GM12878 (cell line): ENCODE data around the gene DHDH. TPM values are rescaled to one million over a fixed set of nuclear protein-coding genes. Genes with fewer than 3 reads are reported as not detected.

Experiments used
- polyA plus RNA-seq, 11 experiments: library from polyadenylated mRNA; depleted of rRNA in 4 of 11; unstranded in 6 of 11; stranded (reverse) in 5 of 11; fragments of >200 nt; fragmentation: Nextera tagmentation in 4 of 11; fragmentation: Illumina TruSeq in 1 of 11; extraction: Ambion mirVana in 4 of 11; extraction: Trizol in 1 of 11; gene quantifications; 1 replicate in 1 of 11; 2 replicates in 10 of 11; pipeline versions ENCODE4 v1.2.1 to v1.2.3, GENCODE V29; 2011 to 2016; ENCODE audit warnings: inconsistent platforms in 2 of 11, missing spikeins in 2 of 11, low read depth in 1 of 11
- small RNA-seq: library from RNA; depleted of rRNA; stranded (forward); fragments of <200 nt; gene quantifications from one replicate; pipeline ENCODE3, GENCODE V24; 2014
- total RNA-seq, 4 experiments: library from RNA; depleted of rRNA in 3 of 4; stranded (reverse); fragments of >200 nt in 3 of 4; fragmentation: Illumina TruSeq in 1 of 4; extraction: Trizol in 1 of 4; gene quantifications; 2 replicates each; pipeline versions ENCODE4 v1.2.1 to v1.2.3, GENCODE V29; 2013 to 2021

DHDH gene
- total and polyA plus RNA-seq, 10 of the 15 experiments (the other 5 are each of a cell fraction or from before 2014, with no cell fraction given): 0.13 to 0.21 (median 0.15) TPM; not detected in 7

Small RNAs within 50 kb of the gene (small RNA-seq; reads per million reads assigned to genes)
- not detected for gene AC026803.1

Other genes starting within 250 kb of the DHDH start
Only the 7 nearest of the 31 such genes appear.
- gene PPP1R15A, start 61.3 kb upstream of the DHDH start, total RNA-seq (2014; rRNA removed): 23.9 and 26.3 TPM in 2 replicates
- 21.0 and 22.2 TPM in 2 replicates for gene PPP1R15A, start 61.3 kb upstream of the DHDH start, total RNA-seq (2014; rRNA removed; fragmentation: Illumina TruSeq; extraction: Trizol)
- gene PPP1R15A, start 61.3 kb upstream of the DHDH start, total RNA-seq (2021): 30.0 and 30.6 TPM in 2 replicates
- gene PPP1R15A, start 61.3 kb upstream of the DHDH start, polyA plus RNA-seq (2011; rRNA removed): 18.6 and 19.1 TPM in 2 replicates
- gene PPP1R15A, start 61.3 kb upstream of the DHDH start, polyA plus RNA-seq (2014; fragmentation: Illumina TruSeq; extraction: Trizol): 28.0 and 29.9 TPM in 2 replicates
- under 1 TPM; 0.68 to 0.90 TPM for gene PPP1R15A, start 61.3 kb upstream of the DHDH start, polyA plus RNA-seq (2014; fragmentation: Nextera tagmentation; extraction: Ambion mirVana)
- gene PPP1R15A, start 61.3 kb upstream of the DHDH start, polyA plus RNA-seq (2014; rRNA removed): 28.5 and 29.0 TPM in 2 replicates
- gene PPP1R15A, start 61.3 kb upstream of the DHDH start, polyA plus RNA-seq (2016; fragmentation: Nextera tagmentation; extraction: Ambion mirVana): 10 to 100 TPM; 44.1 to 50.8 TPM
- 0.49 and 0.56 TPM in 2 replicates for gene TULP2, start 35.0 kb upstream of the DHDH start, total RNA-seq (2014; rRNA removed)
- 0.14 and 0.22 TPM in 2 replicates for gene TULP2, start 35.0 kb upstream of the DHDH start, total RNA-seq (2014; rRNA removed; fragmentation: Illumina TruSeq; extraction: Trizol)
- gene TULP2, start 35.0 kb upstream of the DHDH start, total RNA-seq (2021): 0.82 and 1.2 TPM in 2 replicates
- gene TULP2, start 35.0 kb upstream of the DHDH start, polyA plus RNA-seq (2011; rRNA removed): 0.26 and 0.45 TPM in 2 replicates
- gene TULP2, start 35.0 kb upstream of the DHDH start, polyA plus RNA-seq (2014; fragmentation: Illumina TruSeq; extraction: Trizol): 0.31 and 0.57 TPM in 2 replicates
- gene TULP2, start 35.0 kb upstream of the DHDH start, polyA plus RNA-seq (2014; fragmentation: Nextera tagmentation; extraction: Ambion mirVana): under 1 TPM in 1 of 2 experiments, not detected in 1; 0.62 TPM
- gene TULP2, start 35.0 kb upstream of the DHDH start, polyA plus RNA-seq (2014; rRNA removed): 0.69 and 1.5 TPM in 2 replicates
- gene TULP2, start 35.0 kb upstream of the DHDH start, polyA plus RNA-seq (2016; fragmentation: Nextera tagmentation; extraction: Ambion mirVana): under 1 TPM; 0.17 to 0.18 TPM
- 41.8 and 48.6 TPM in 2 replicates for gene NUCB1, start 33.4 kb upstream of the DHDH start, total RNA-seq (2014; rRNA removed)
- gene NUCB1, start 33.4 kb upstream of the DHDH start, total RNA-seq (2014; rRNA removed; fragmentation: Illumina TruSeq; extraction: Trizol): 31.7 and 33.0 TPM in 2 replicates
- 80.2 and 82.4 TPM in 2 replicates for gene NUCB1, start 33.4 kb upstream of the DHDH start, total RNA-seq (2021)
- 19.3 and 40.3 TPM in 2 replicates for gene NUCB1, start 33.4 kb upstream of the DHDH start, polyA plus RNA-seq (2011; rRNA removed)
- 13.9 and 32.5 TPM in 2 replicates for gene NUCB1, start 33.4 kb upstream of the DHDH start, polyA plus RNA-seq (2014; fragmentation: Illumina TruSeq; extraction: Trizol)
- 1 to 10 TPM; 1.8 to 3.2 TPM for gene NUCB1, start 33.4 kb upstream of the DHDH start, polyA plus RNA-seq (2014; fragmentation: Nextera tagmentation; extraction: Ambion mirVana)
- gene NUCB1, start 33.4 kb upstream of the DHDH start, polyA plus RNA-seq (2014; rRNA removed): 77.7 and 94.2 TPM in 2 replicates
- gene NUCB1, start 33.4 kb upstream of the DHDH start, polyA plus RNA-seq (2016; fragmentation: Nextera tagmentation; extraction: Ambion mirVana): 100 to 1,000 TPM; 112 TPM
- 114 and 119 TPM in 2 replicates for gene BAX, start 21.2 kb downstream of the DHDH start, total RNA-seq (2014; rRNA removed)
- 73.1 and 73.4 TPM in 2 replicates for gene BAX, start 21.2 kb downstream of the DHDH start, total RNA-seq (2014; rRNA removed; fragmentation: Illumina TruSeq; extraction: Trizol)
- 221 and 223 TPM in 2 replicates for gene BAX, start 21.2 kb downstream of the DHDH start, total RNA-seq (2021)
- 104 and 163 TPM in 2 replicates for gene BAX, start 21.2 kb downstream of the DHDH start, polyA plus RNA-seq (2011; rRNA removed)
- 61.4 and 122 TPM in 2 replicates for gene BAX, start 21.2 kb downstream of the DHDH start, polyA plus RNA-seq (2014; fragmentation: Illumina TruSeq; extraction: Trizol)
- 10 to 100 TPM in 1 of 2 experiments, 1 to 10 TPM in 1; 7.2 to 15.3 TPM for gene BAX, start 21.2 kb downstream of the DHDH start, polyA plus RNA-seq (2014; fragmentation: Nextera tagmentation; extraction: Ambion mirVana)
- gene BAX, start 21.2 kb downstream of the DHDH start, polyA plus RNA-seq (2014; rRNA removed): 205 and 237 TPM in 2 replicates
- 100 to 1,000 TPM; 152 to 164 TPM for gene BAX, start 21.2 kb downstream of the DHDH start, polyA plus RNA-seq (2016; fragmentation: Nextera tagmentation; extraction: Ambion mirVana)
- gene FTL, start 31.6 kb downstream of the DHDH start, total RNA-seq (2014; rRNA removed): 1,329 and 1,429 TPM in 2 replicates
- gene FTL, start 31.6 kb downstream of the DHDH start, total RNA-seq (2014; rRNA removed; fragmentation: Illumina TruSeq; extraction: Trizol): 1,207 and 1,334 TPM in 2 replicates
- 994 and 1,017 TPM in 2 replicates for gene FTL, start 31.6 kb downstream of the DHDH start, total RNA-seq (2021)
- 148 and 364 TPM in 2 replicates for gene FTL, start 31.6 kb downstream of the DHDH start, polyA plus RNA-seq (2011; rRNA removed)
- gene FTL, start 31.6 kb downstream of the DHDH start, polyA plus RNA-seq (2014; fragmentation: Illumina TruSeq; extraction: Trizol): 1,187 and 1,762 TPM in 2 replicates
- 1,000 to 10,000 TPM; 5,502 to 8,913 TPM for gene FTL, start 31.6 kb downstream of the DHDH start, polyA plus RNA-seq (2014; fragmentation: Nextera tagmentation; extraction: Ambion mirVana)
- 1,363 and 1,437 TPM in 2 replicates for gene FTL, start 31.6 kb downstream of the DHDH start, polyA plus RNA-seq (2014; rRNA removed)
- gene FTL, start 31.6 kb downstream of the DHDH start, polyA plus RNA-seq (2016; fragmentation: Nextera tagmentation; extraction: Ambion mirVana): 1,000 to 10,000 TPM; 4,849 to 4,896 TPM
- 35.4 and 39.5 TPM in 2 replicates for gene GYS1, start 59.6 kb downstream of the DHDH start, total RNA-seq (2014; rRNA removed)
- gene GYS1, start 59.6 kb downstream of the DHDH start, total RNA-seq (2014; rRNA removed; fragmentation: Illumina TruSeq; extraction: Trizol): 20.2 and 21.5 TPM in 2 replicates
- gene GYS1, start 59.6 kb downstream of the DHDH start, total RNA-seq (2021): 37.3 and 40.2 TPM in 2 replicates
- 36.0 and 62.0 TPM in 2 replicates for gene GYS1, start 59.6 kb downstream of the DHDH start, polyA plus RNA-seq (2011; rRNA removed)
- gene GYS1, start 59.6 kb downstream of the DHDH start, polyA plus RNA-seq (2014; fragmentation: Illumina TruSeq; extraction: Trizol): 40.6 and 44.3 TPM in 2 replicates
- gene GYS1, start 59.6 kb downstream of the DHDH start, polyA plus RNA-seq (2014; fragmentation: Nextera tagmentation; extraction: Ambion mirVana): 1 to 10 TPM; 3.7 to 5.8 TPM
- gene GYS1, start 59.6 kb downstream of the DHDH start, polyA plus RNA-seq (2014; rRNA removed): 42.2 and 45.5 TPM in 2 replicates
- gene GYS1, start 59.6 kb downstream of the DHDH start, polyA plus RNA-seq (2016; fragmentation: Nextera tagmentation; extraction: Ambion mirVana): 10 to 100 TPM; 37.3 to 40.6 TPM
- gene RUVBL2, start 60.2 kb downstream of the DHDH start, total RNA-seq (2014; rRNA removed): 195 and 202 TPM in 2 replicates
- gene RUVBL2, start 60.2 kb downstream of the DHDH start, total RNA-seq (2014; rRNA removed; fragmentation: Illumina TruSeq; extraction: Trizol): 80.3 and 97.0 TPM in 2 replicates
- gene RUVBL2, start 60.2 kb downstream of the DHDH start, total RNA-seq (2021): 134 and 142 TPM in 2 replicates
- gene RUVBL2, start 60.2 kb downstream of the DHDH start, polyA plus RNA-seq (2011; rRNA removed): 58.7 and 117 TPM in 2 replicates
- 11.8 and 53.8 TPM in 2 replicates for gene RUVBL2, start 60.2 kb downstream of the DHDH start, polyA plus RNA-seq (2014; fragmentation: Illumina TruSeq; extraction: Trizol)
- 10 to 100 TPM; 33.8 to 70.6 TPM for gene RUVBL2, start 60.2 kb downstream of the DHDH start, polyA plus RNA-seq (2014; fragmentation: Nextera tagmentation; extraction: Ambion mirVana)
- 142 and 166 TPM in 2 replicates for gene RUVBL2, start 60.2 kb downstream of the DHDH start, polyA plus RNA-seq (2014; rRNA removed)
- 100 to 1,000 TPM; 214 to 224 TPM for gene RUVBL2, start 60.2 kb downstream of the DHDH start, polyA plus RNA-seq (2016; fragmentation: Nextera tagmentation; extraction: Ambion mirVana)